H1 (cell line): Measurements from ENCODE around the gene NUPR1. TPM values are rescaled to one million over a fixed set of nuclear protein-coding genes. Genes with fewer than 3 reads are reported as not detected.

Source experiments
- CTCF ChIA-PET: fragments of 300-600 bp; sonication (Branson Sonifier 250); formaldehyde crosslinking; loops from one replicate; lab custom pipeline; 2021; ENCODE audit not compliant: partially characterized antibody; lab: Charles Lee
- POLR2A ChIA-PET: fragments of 300-600 bp; sonication (Branson Sonifier 250); formaldehyde crosslinking; loops from one replicate; lab custom pipeline; 2021; ENCODE audit warnings: inconsistent platforms; ENCODE audit not compliant: partially characterized antibody; lab: Charles Lee
- DNase-seq, 2 experiments: peaks; one replicate each; pipeline versions ENCODE4 v3.0.0 to v3.0.0-alpha.2; 2010 to 2022; ENCODE audit warnings: low spot score in 2 of 2, low read depth in 1 of 2, mixed read lengths in 1 of 2
- FAIRE-seq: peaks from 2 replicates; lab custom pipeline; 2011; peaks lifted over from hg19 to GRCh38; lab: Jason Lieb, UNC
- H2AFZ ChIP-seq: 2 replicates; pipeline ENCODE4 v1.8.1; 2012; ENCODE audit warnings: low read length, inconsistent platforms
- H2AK5ac ChIP-seq: 2 replicates; pipeline ENCODE4 v1.6.1; 2013; ENCODE audit warnings: low read depth, low read length
- H2BK120ac ChIP-seq: replicated peaks from 2 replicates; pipeline ENCODE3; 2013; ENCODE audit warnings: low read depth, low read length, inconsistent platforms
- H2BK12ac ChIP-seq: 2 replicates; pipeline ENCODE4 v1.6.1; 2013; ENCODE audit warnings: low read depth, low read length
- H2BK15ac ChIP-seq: 2 replicates; pipeline ENCODE4 v1.6.1; 2013; ENCODE audit warnings: low read length
- H2BK20ac ChIP-seq: 2 replicates; pipeline ENCODE4 v1.6.1; 2013; ENCODE audit warnings: low read length
- H2BK5ac ChIP-seq: 2 replicates; pipeline ENCODE4 v1.6.1; 2013; ENCODE audit warnings: low read depth, low read length
- H3K14ac ChIP-seq: 2 replicates; pipeline ENCODE4 v1.6.1; 2013; ENCODE audit warnings: inconsistent platforms; ENCODE audit not compliant: insufficient read length
- H3K18ac ChIP-seq: 2 replicates; pipeline ENCODE4 v1.6.1; 2013; ENCODE audit warnings: low read length; ENCODE audit errors: extremely low read depth
- H3K23ac ChIP-seq: 2 replicates; pipeline ENCODE4 v1.6.1; 2013; ENCODE audit warnings: inconsistent platforms; ENCODE audit not compliant: insufficient read length
- H3K23me2 ChIP-seq: 2 replicates; pipeline ENCODE4 v1.6.1; 2013; ENCODE audit warnings: low read depth, low read length
- H3K27ac ChIP-seq: 2 replicates; pipeline ENCODE4 v1.6.1; 2011; ENCODE audit warnings: low read depth, low read length, inconsistent platforms
- H3K27me3 ChIP-seq, 4 experiments: replicated peaks in 1 of 4; 1 replicate in 1 of 4; 2 replicates in 3 of 4; pipeline versions ENCODE4 v1.6.1 to v1.8.1; 2011 to 2013; ENCODE audit warnings: low read length in 3 of 4, mild to moderate bottlenecking in 3 of 4, inconsistent platforms in 2 of 4, mixed read lengths in 2 of 4, moderate library complexity in 1 of 4; ENCODE audit not compliant: control insufficient read depth in 3 of 4, insufficient read depth in 3 of 4; ENCODE audit errors: extremely low read depth in 1 of 4
- H3K36me3 ChIP-seq, 4 experiments: 2 replicates each; pipeline versions ENCODE4 v1.6.1 to v1.8.1; 2011 to 2013; ENCODE audit warnings: mild to moderate bottlenecking in 4 of 4, low read length in 3 of 4, moderate library complexity in 2 of 4, control low read depth in 1 of 4, inconsistent platforms in 1 of 4; ENCODE audit not compliant: insufficient read depth in 4 of 4, control insufficient read depth in 2 of 4
- H3K4ac ChIP-seq: replicated peaks from 2 replicates; pipeline ENCODE3; 2013; ENCODE audit warnings: low read length, low read depth, mixed read lengths, inconsistent platforms; ENCODE audit not compliant: insufficient read length
- H3K4me1 ChIP-seq, 4 experiments: replicated peaks in 1 of 4; 1 replicate in 1 of 4; 2 replicates in 3 of 4; pipeline versions ENCODE4 v1.6.1 to v1.8.1; 2011 to 2013; ENCODE audit warnings: low read length in 3 of 4, inconsistent platforms in 2 of 4, mixed read lengths in 1 of 4; ENCODE audit not compliant: insufficient read depth in 4 of 4, control insufficient read depth in 3 of 4
- H3K4me2 ChIP-seq, 2 experiments: 2 replicates each; pipeline versions ENCODE4 v1.6.1 to v1.8.1; 2011 to 2013; ENCODE audit warnings: low read depth in 2 of 2, low read length in 2 of 2, control low read depth in 1 of 2, inconsistent platforms in 1 of 2, mild to moderate bottlenecking in 1 of 2; ENCODE audit not compliant: insufficient read depth in 1 of 2
- H3K4me3 ChIP-seq, 4 experiments: fragments of 200-600, 300-600 bp in 1 of 4; sonication (generic), shearing (Covaris generic), sonication (Bioruptor Twin) in 1 of 4; 2 replicates each; pipeline versions ENCODE4 v1.5.1 to v1.8.1; 2011 to 2016; ENCODE audit warnings: low read length in 4 of 4, low read depth in 3 of 4, control low read depth in 2 of 4, inconsistent platforms in 2 of 4, mild to moderate bottlenecking in 2 of 4, mixed read lengths in 1 of 4, moderate library complexity in 1 of 4; ENCODE audit not compliant: insufficient read depth in 2 of 4; ENCODE audit errors: extremely low read depth in 1 of 4
- H3K56ac ChIP-seq: replicated peaks from 2 replicates; pipeline ENCODE3; 2013; ENCODE audit warnings: low read depth, mild to moderate bottlenecking, mixed read lengths, low read length, inconsistent platforms; ENCODE audit not compliant: insufficient read length
- H3K79me1 ChIP-seq: 2 replicates; pipeline ENCODE4 v1.6.1; 2013; ENCODE audit warnings: low read depth, low read length, control low read depth
- H3K79me2 ChIP-seq, 2 experiments: 2 replicates each; pipeline versions ENCODE4 v1.6.1 to v1.8.1; 2012 to 2013; ENCODE audit warnings: low read length in 2 of 2, mild to moderate bottlenecking in 2 of 2, inconsistent platforms in 1 of 2; ENCODE audit not compliant: insufficient read depth in 2 of 2, control insufficient read depth in 1 of 2
- H3K9ac ChIP-seq, 4 experiments: replicated peaks in 1 of 4; 1 replicate in 1 of 4; 2 replicates in 3 of 4; pipeline versions ENCODE4 v1.6.1 to v1.8.1; 2011 to 2013; ENCODE audit warnings: low read depth in 3 of 4, low read length in 3 of 4, control low read depth in 2 of 4, mild to moderate bottlenecking in 2 of 4, moderate library complexity in 2 of 4, inconsistent platforms in 1 of 4; ENCODE audit errors: extremely low read depth in 1 of 4
- H3K9me3 ChIP-seq, 2 experiments: 2 replicates each; pipeline versions ENCODE4 v1.6.1 to v1.8.1; 2012 to 2013; ENCODE audit warnings: mild to moderate bottlenecking in 2 of 2, moderate library complexity in 2 of 2, control low read depth in 1 of 2, inconsistent platforms in 1 of 2, low read depth in 1 of 2, low read length in 1 of 2, mixed read lengths in 1 of 2; ENCODE audit not compliant: insufficient read depth in 2 of 2
- H4K20me1 ChIP-seq, 2 experiments: replicated peaks in 1 of 2; 2 replicates each; pipeline versions ENCODE3 to v1.8.1; 2011 to 2013; ENCODE audit warnings: inconsistent platforms in 2 of 2, low read length in 2 of 2, mild to moderate bottlenecking in 1 of 2; ENCODE audit not compliant: insufficient read depth in 2 of 2, control insufficient read depth in 1 of 2
- H4K5ac ChIP-seq: 2 replicates; pipeline ENCODE4 v1.6.1; 2013; ENCODE audit warnings: low read length, low read depth, mixed read lengths, inconsistent platforms; ENCODE audit not compliant: insufficient read length
- H4K8ac ChIP-seq: 2 replicates; pipeline ENCODE4 v1.8.0; 2013; ENCODE audit warnings: mild to moderate bottlenecking, moderate library complexity, low read length, inconsistent platforms; ENCODE audit not compliant: insufficient read depth; ENCODE audit errors: extremely low read depth
- H4K91ac ChIP-seq: replicated peaks from 2 replicates; pipeline ENCODE3; 2013; ENCODE audit warnings: low read length, mixed read lengths, inconsistent platforms; ENCODE audit not compliant: insufficient read length
- KDM5A ChIP-seq: fragments of 200-600 bp; IDR thresholded peaks from 2 replicates; pipeline ENCODE4 v1.7.1; 2012; ENCODE audit warnings: mild to moderate bottlenecking, low read length, inconsistent platforms, mixed read lengths
- TAF1 ChIP-seq: IDR thresholded peaks from 2 replicates; pipeline ENCODE4 v1.6.1; 2011; ENCODE audit warnings: mild to moderate bottlenecking, low read depth, low read length
- WGBS, 2 experiments: shearing (Covaris generic) in 1 of 2; methylation state at CpG; one replicate each; pipeline versions ENCODE4 v1.1.6 to v1.1.7; 2013 to 2015; ENCODE audit warnings: low lambda C conversion rate in 2 of 2, mixed read lengths in 2 of 2, inconsistent platforms in 1 of 2, low coverage in 1 of 2, missing lambda C conversion rate in 1 of 2; ENCODE audit not compliant: insufficient replicate concordance in 2 of 2, insufficient coverage in 1 of 2, insufficient read length in 1 of 2; ENCODE audit errors: extremely low coverage in 1 of 2, missing lambda C conversion rate in 1 of 2; 5-methylcytosine and 5-hydroxymethylcytosine counted together
- polyA plus RNA-seq, 7 experiments: library from polyadenylated mRNA; depleted of rRNA in 3 of 7; stranded (reverse) in 5 of 7; unstranded in 2 of 7; fragments of >200 nt in 5 of 7; fragments of 200-250 nt in 2 of 7; gene quantifications; 1 replicate in 5 of 7; 2 replicates in 1 of 7; 4 replicates in 1 of 7; pipeline versions ENCODE4 v1.2.1 to v1.2.3, GENCODE V29; 2011 to 2013; ENCODE audit warnings: missing spikeins in 2 of 7, mixed read lengths in 2 of 7
- total RNA-seq: library from RNA; stranded (reverse); fragmentation: NEBNext Ultra II Directional; extraction: Animal tissue kit (Norgen Biotek cat#: 25700); gene quantifications from 2 replicates; pipeline ENCODE4 v1.2.1, GENCODE V29; 2021
- TF ChIP-seq, protein P1 (sequence below): IDR thresholded peaks from 2 replicates; pipeline ENCODE4 v1.6.1; 2011; ENCODE audit warnings: low read length, improper control_type of control experiment
- TF ChIP-seq, protein P2 (sequence below), 3 experiments: IDR thresholded peaks; 1 replicate in 2 of 3; 2 replicates in 1 of 3; pipeline versions ENCODE4 v1.5.1 to v1.6.1; 2011; ENCODE audit warnings: low read length in 3 of 3, mild to moderate bottlenecking in 3 of 3, inconsistent platforms in 2 of 3, low read depth in 1 of 3, moderate library complexity in 1 of 3; ENCODE audit not compliant: insufficient read depth in 1 of 3; ENCODE audit errors: control extremely low read depth in 1 of 3

Gene NUPR1
- total and polyA plus RNA-seq, 2 of the 8 experiments (the other 6 are each of a cell fraction or from before 2014, with no cell fraction given), result 0.17 to 0.20 TPM

DNA sequence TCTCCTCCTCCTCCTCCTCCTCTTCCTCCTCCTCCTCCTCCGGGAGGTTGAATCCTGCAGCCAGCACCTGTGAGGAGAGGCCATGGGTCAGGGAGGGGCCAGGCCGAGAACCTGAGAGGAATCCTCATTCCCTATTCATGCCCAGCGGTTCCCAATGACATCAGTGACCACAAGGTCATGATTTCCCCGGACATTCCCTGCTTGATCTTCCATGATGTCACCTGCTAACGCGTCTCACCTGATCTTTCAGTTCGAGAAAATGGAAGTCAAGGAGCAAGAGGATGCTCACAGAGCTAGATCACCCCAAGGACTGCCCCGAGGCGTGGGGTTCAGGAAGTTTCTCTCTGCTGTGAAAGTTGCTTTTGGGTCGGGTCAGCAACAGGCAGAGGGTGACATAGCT lies 38.9 kb downstream of the NUPR1 start:
- Histone ChIP-seq H2AK5ac (no peak overlapping the region), H3K14ac (no peak overlapping the region), H3K4me1 (no peaks in the 10 kb centered on the region), H2BK12ac (no peak overlapping the region), H3K4me2 (no peak overlapping the region), H3K18ac (no peak overlapping the region), H2BK15ac (no peak overlapping the region), H3K23me2 (peaks cover 10% of the 10 kb centered on the region; the same call in 1 of the 2 replicates), H3K4me3 (no peak overlapping the region), H2BK120ac (no peak overlapping the region), H3K79me2 (no peaks in the 10 kb centered on the region), H2BK20ac (no peak overlapping the region; the same call in 1 of the 2 replicates), H3K27ac (no peak overlapping the region), H4K8ac (no peak overlapping the region), H3K4ac (no peak overlapping the region), H3K9me3 (no peaks in the 10 kb centered on the region), H3K9ac (no peak overlapping the region), H3K27me3 (no peaks in the 10 kb centered on the region; a peak in 1 of 7 replicates), H4K91ac (no peak overlapping the region), H2AFZ (no peak overlapping the region), H3K79me1 (no peaks in the 10 kb centered on the region), H4K5ac (no peak overlapping the region), H4K20me1 (peaks cover 0 to 3% of the 10 kb centered on the region in 2 experiments), H3K56ac (no peak overlapping the region), H3K23ac (no peak overlapping the region), H2BK5ac (no peak overlapping the region), H3K36me3 (no peaks in the 10 kb centered on the region)
- WGBS, 2 experiments, result 91% methylated on average over 8 of the region's 10 CpGs; no CpG with 5 or more reads in 1 of the 2 experiments
- ChIA-PET POLR2A (no interaction called here), CTCF (interaction anchor here (1.6 kb wide), 1 partner anchor 50 kb away, joined by 3 read pairs; no protein-coding TSS in a partner anchor)
- TF ChIP-seq, protein P1, sequence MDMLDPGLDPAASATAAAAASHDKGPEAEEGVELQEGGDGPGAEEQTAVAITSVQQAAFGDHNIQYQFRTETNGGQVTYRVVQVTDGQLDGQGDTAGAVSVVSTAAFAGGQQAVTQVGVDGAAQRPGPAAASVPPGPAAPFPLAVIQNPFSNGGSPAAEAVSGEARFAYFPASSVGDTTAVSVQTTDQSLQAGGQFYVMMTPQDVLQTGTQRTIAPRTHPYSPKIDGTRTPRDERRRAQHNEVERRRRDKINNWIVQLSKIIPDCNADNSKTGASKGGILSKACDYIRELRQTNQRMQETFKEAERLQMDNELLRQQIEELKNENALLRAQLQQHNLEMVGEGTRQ, result no peak
- TF ChIP-seq TAF1 (no peak), KDM5A (no peak)
- TF ChIP-seq, protein P2, sequence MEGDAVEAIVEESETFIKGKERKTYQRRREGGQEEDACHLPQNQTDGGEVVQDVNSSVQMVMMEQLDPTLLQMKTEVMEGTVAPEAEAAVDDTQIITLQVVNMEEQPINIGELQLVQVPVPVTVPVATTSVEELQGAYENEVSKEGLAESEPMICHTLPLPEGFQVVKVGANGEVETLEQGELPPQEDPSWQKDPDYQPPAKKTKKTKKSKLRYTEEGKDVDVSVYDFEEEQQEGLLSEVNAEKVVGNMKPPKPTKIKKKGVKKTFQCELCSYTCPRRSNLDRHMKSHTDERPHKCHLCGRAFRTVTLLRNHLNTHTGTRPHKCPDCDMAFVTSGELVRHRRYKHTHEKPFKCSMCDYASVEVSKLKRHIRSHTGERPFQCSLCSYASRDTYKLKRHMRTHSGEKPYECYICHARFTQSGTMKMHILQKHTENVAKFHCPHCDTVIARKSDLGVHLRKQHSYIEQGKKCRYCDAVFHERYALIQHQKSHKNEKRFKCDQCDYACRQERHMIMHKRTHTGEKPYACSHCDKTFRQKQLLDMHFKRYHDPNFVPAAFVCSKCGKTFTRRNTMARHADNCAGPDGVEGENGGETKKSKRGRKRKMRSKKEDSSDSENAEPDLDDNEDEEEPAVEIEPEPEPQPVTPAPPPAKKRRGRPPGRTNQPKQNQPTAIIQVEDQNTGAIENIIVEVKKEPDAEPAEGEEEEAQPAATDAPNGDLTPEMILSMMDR (IDR thresholded peaks at IDR 0.05; ENCODE audit: control extremely low read depth in 1 of 3, insufficient read depth in 1 of 3, low read depth in 1 of 3, low read length in 3 of 3), result no peak
- no peak for DNase-seq
- FAIRE-seq, result no peak
